HG02571 (cell line): ENCODE data around the gene YAP1.

Experiments
- ATAC-seq: cut with Tn5 transposase; IDR thresholded peaks from one replicate; pipeline ENCODE4 v1.9.1; 2021; ENCODE audit warnings: mild to moderate bottlenecking, moderate library complexity; ENCODE audit not compliant: unreplicated experiment

YAP1 gene

GRCh38 chr11:102109896-102110760, at the start of gene YAP1:
Gene YAP1 (plus strand): TSS chr11:102110447. CDS start chr11:102110849, 402 bp downstream.
- peak; percentile 77 for ATAC-seq

GRCh38 chr11:102061276-102061675, 49.0 kb upstream of the YAP1 start:
- ATAC-seq, result no peak

GRCh38 chr11:102062106-102062505, 48.1 kb upstream of the YAP1 start:
- ATAC-seq, result no peak

- ATAC-seq, result no peak
These were observed 45.9 kb upstream of the YAP1 start for GRCh38 chr11:102064316-102064715.

- no peak for ATAC-seq
These were observed 39.5 kb upstream of the YAP1 start for GRCh38 chr11:102070766-102071165.

GRCh38 chr11:102071497-102072472, 38.5 kb upstream of the YAP1 start:
- no peak for ATAC-seq

- no peak for ATAC-seq
These were observed 37.0 kb upstream of the YAP1 start for GRCh38 chr11:102073253-102073652.

- no peak for ATAC-seq
These were observed 30.6 kb upstream of the YAP1 start for GRCh38 chr11:102079625-102080024.

GRCh38 chr11:102081313-102081712, 28.9 kb upstream of the YAP1 start:
- ATAC-seq, result no peak

GRCh38 chr11:102085864-102086551, 24.2 kb upstream of the YAP1 start:
- no peak for ATAC-seq

- no peak for ATAC-seq
These were observed 13.1 kb upstream of the YAP1 start for GRCh38 chr11:102097186-102097585.

GRCh38 chr11:102099755-102100154, 10.5 kb upstream of the YAP1 start:
- no peak for ATAC-seq

GRCh38 chr11:102108734-102109440, 1.4 kb upstream of the YAP1 start:
- no peak for ATAC-seq

- ATAC-seq, result peak; percentile 21
These were observed 439 bp downstream of the YAP1 start for GRCh38 chr11:102110761-102111010.

- no peak for ATAC-seq
These were observed 952 bp downstream of the YAP1 start for GRCh38 chr11:102111011-102111786.

- no peak for ATAC-seq
These were observed 1.7 kb downstream of the YAP1 start for GRCh38 chr11:102111787-102112508.

- ATAC-seq, result no peak
These were observed 2.2 kb downstream of the YAP1 start for GRCh38 chr11:102112509-102112821.

- no peak for ATAC-seq
These were observed 3.8 kb downstream of the YAP1 start for GRCh38 chr11:102114032-102114431.

GRCh38 chr11:102115557-102115956, 5.3 kb downstream of the YAP1 start:
- ATAC-seq, result no peak
